Upper lobe of left lung (tissue), 4 donors: ENCODE measurements around the gene KCNS3.

Source experiments
- EP300 ChIP-seq, 4 donors: sonication (generic); formaldehyde crosslinking; IDR thresholded peaks; one replicate each; pipeline ENCODE4 v1.5.1; 2017; ENCODE audit warnings: antibody characterized with exemption in 4 of 4, control low read depth in 2 of 4
- POLR2A ChIP-seq, 4 donors: fragments of 450-650 bp; IDR thresholded peaks; one replicate each; pipeline ENCODE4 v1.5.1; 2016 to 2017; ENCODE audit warnings: antibody characterized with exemption in 4 of 4, mild to moderate bottlenecking in 2 of 4
- TF ChIP-seq, protein P1 (sequence below), 6 experiments: fragments of 450-650 bp in 4 of 6; fragments of 200-600 bp in 2 of 6; sonication (generic) in 2 of 6; IDR thresholded peaks; one replicate each; pipeline ENCODE4 v1.5.1; 2016 to 2019; ENCODE audit warnings: antibody characterized with exemption in 6 of 6

DNA sequence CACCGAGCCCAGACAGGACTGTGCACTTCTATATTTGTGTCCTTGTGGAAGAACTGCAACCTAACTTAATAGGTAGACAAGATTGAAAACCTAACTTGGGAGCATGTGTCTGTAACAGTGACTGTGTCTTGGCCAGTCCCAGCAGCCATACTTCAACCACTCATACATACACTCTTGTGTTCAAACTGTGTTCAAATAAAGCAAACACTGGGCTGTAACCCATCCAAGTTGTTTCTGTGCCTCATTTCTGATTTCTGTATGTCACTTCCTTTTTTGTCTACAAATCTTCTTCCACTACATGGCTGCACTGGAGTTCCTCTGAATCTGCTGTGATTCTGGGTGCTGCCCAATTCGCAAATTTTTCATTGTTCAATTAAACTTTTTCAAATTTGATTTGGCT lies 31.2 kb upstream of the KCNS3 start:
- TF ChIP-seq, protein P1, sequence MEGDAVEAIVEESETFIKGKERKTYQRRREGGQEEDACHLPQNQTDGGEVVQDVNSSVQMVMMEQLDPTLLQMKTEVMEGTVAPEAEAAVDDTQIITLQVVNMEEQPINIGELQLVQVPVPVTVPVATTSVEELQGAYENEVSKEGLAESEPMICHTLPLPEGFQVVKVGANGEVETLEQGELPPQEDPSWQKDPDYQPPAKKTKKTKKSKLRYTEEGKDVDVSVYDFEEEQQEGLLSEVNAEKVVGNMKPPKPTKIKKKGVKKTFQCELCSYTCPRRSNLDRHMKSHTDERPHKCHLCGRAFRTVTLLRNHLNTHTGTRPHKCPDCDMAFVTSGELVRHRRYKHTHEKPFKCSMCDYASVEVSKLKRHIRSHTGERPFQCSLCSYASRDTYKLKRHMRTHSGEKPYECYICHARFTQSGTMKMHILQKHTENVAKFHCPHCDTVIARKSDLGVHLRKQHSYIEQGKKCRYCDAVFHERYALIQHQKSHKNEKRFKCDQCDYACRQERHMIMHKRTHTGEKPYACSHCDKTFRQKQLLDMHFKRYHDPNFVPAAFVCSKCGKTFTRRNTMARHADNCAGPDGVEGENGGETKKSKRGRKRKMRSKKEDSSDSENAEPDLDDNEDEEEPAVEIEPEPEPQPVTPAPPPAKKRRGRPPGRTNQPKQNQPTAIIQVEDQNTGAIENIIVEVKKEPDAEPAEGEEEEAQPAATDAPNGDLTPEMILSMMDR (IDR thresholded peaks at IDR 0.05) = no peak
- TF ChIP-seq POLR2A (IDR thresholded peaks at IDR 0.05) (no peak), EP300 (IDR thresholded peaks at IDR 0.05) (no peak)
